ENCODE data around the gene TYRO3. TPM values are rescaled to one million over a fixed set of nuclear protein-coding genes. Genes with fewer than 3 reads are reported as not detected.
A peak's percentile ranks its signal among the peaks of the same experiment; 100 is the strongest.

TYRO3 gene
- total RNA-seq, 1 experiment from 2014 or later = 118 TPM

- H3K36me3 Mint-ChIP-seq (ENCODE audit: insufficient read depth, unreplicated experiment) = peaks cover 39% of the 10 kb centered on the region
- ChIA-PET CTCF (interaction anchor here (0.7 kb wide), 1 partner anchor 15 kb away, joined by 3 read pairs; no protein-coding TSS in a partner anchor), POLR2A (no interaction called here)
- peak overlapping the region; percentile 89 for H3K27ac Mint-ChIP-seq (ENCODE audit: unreplicated experiment)
- intact Hi-C loops (cut with micrococcal nuclease; ENCODE audit: unreplicated experiment) = loop anchor here (5.0 kb wide), 1 partner anchor 96 kb away; the partner anchor contains the start of gene MGA
- TF ChIP-seq CTCF (IDR thresholded peaks at IDR 0.05; ENCODE audit: insufficient read depth in 1 of 2, low read depth in 1 of 2, low read length in 1 of 2, severe bottlenecking in 1 of 2, unreplicated experiment in 1 of 2) = no peak
- H3K27me3 ChIP-seq (replicated peaks; ENCODE audit: control insufficient read depth, insufficient read depth, low read length) = no peaks in the 10 kb centered on the region
- no peaks in the 10 kb centered on the region for H3K27me3 Mint-ChIP-seq (ENCODE audit: insufficient read depth, unreplicated experiment)
- BruUV-seq (replicated peaks) = no TSS peak
- no peak overlapping the region for H3K4me3 Mint-ChIP-seq (ENCODE audit: unreplicated experiment)
- no peaks in the 10 kb centered on the region for H3K9me3 Mint-ChIP-seq (ENCODE audit: unreplicated experiment)
- DNase-seq = no peak
- H3K4me1 Mint-ChIP-seq (ENCODE audit: low read depth, unreplicated experiment) = peaks cover 47% of the 10 kb centered on the region
- H3K9me3 ChIP-seq = no peaks in the 10 kb centered on the region
- H3K4me1 ChIP-seq = peaks cover 74% of the 10 kb centered on the region
- H3K36me3 ChIP-seq (ENCODE audit: control insufficient read depth, insufficient read depth, low read length) = peaks cover 8% of the 10 kb centered on the region
- H3K4me3 ChIP-seq (ENCODE audit: low read depth, low read length) = no peak overlapping the region
Measured at GRCh38 chr15:41566121-41566885, 7.3 kb downstream of the TYRO3 start.

GRCh38 chr15:41567261-41567660 lies 8.2 kb downstream of the TYRO3 start:
- BruUV-seq (replicated peaks) = no TSS peak
- no peaks in the 10 kb centered on the region for H3K9me3 Mint-ChIP-seq (ENCODE audit: unreplicated experiment)
- H3K4me1 Mint-ChIP-seq (ENCODE audit: low read depth, unreplicated experiment) = peaks cover 47% of the 10 kb centered on the region
- no peak for DNase-seq
- POLR2A ChIA-PET = interaction anchor here (1.5 to 1.7 kb wide), 3 partner anchors 18 to 54 kb away, joined by 8 to 17 read pairs (median 11); partner anchors contain the start of gene RPAP1
- H3K4me3 ChIP-seq (ENCODE audit: low read depth, low read length) = no peak overlapping the region
- no peaks in the 10 kb centered on the region for H3K27me3 Mint-ChIP-seq (ENCODE audit: insufficient read depth, unreplicated experiment)
- intact Hi-C loops (cut with micrococcal nuclease; ENCODE audit: unreplicated experiment) = loop anchor here (5.0 kb wide), 1 partner anchor 95 kb away; the partner anchor contains the start of gene MGA
- peak overlapping the region; percentile 67 for H3K4me3 Mint-ChIP-seq (ENCODE audit: unreplicated experiment)
- H3K4me1 ChIP-seq = peaks cover 64% of the 10 kb centered on the region
- H3K9me3 ChIP-seq = no peaks in the 10 kb centered on the region
- peaks cover 8% of the 10 kb centered on the region for H3K36me3 ChIP-seq (ENCODE audit: control insufficient read depth, insufficient read depth, low read length)
- no peaks in the 10 kb centered on the region for H3K27me3 ChIP-seq (replicated peaks; ENCODE audit: control insufficient read depth, insufficient read depth, low read length)
- no peak for TF ChIP-seq CTCF (IDR thresholded peaks at IDR 0.05; ENCODE audit: insufficient read depth in 1 of 2, low read depth in 1 of 2, low read length in 1 of 2, severe bottlenecking in 1 of 2, unreplicated experiment in 1 of 2)
- H3K36me3 Mint-ChIP-seq (ENCODE audit: insufficient read depth, unreplicated experiment) = peaks cover 46% of the 10 kb centered on the region
- H3K27ac Mint-ChIP-seq (ENCODE audit: unreplicated experiment) = peak overlapping the region; percentile 89
- CTCF ChIA-PET = interaction anchor here (0.5 to 2.3 kb wide), 3 partner anchors 18 to 111 kb away, joined by 3 to 10 read pairs (median 6); partner anchors contain the start of gene MGA

- no peaks in the 10 kb centered on the region for H3K27me3 ChIP-seq (replicated peaks; ENCODE audit: control insufficient read depth, insufficient read depth, low read length)
- Mint-ChIP-seq H3K4me3 (ENCODE audit: unreplicated experiment) (peak overlapping the region; percentile 67), H3K4me1 (ENCODE audit: low read depth, unreplicated experiment) (peaks cover 46% of the 10 kb centered on the region), H3K9me3 (ENCODE audit: unreplicated experiment) (no peaks in the 10 kb centered on the region), H3K27me3 (ENCODE audit: insufficient read depth, unreplicated experiment) (no peaks in the 10 kb centered on the region), H3K36me3 (ENCODE audit: insufficient read depth, unreplicated experiment) (peaks cover 42% of the 10 kb centered on the region), H3K27ac (ENCODE audit: unreplicated experiment) (peak overlapping the region; percentile 89)
- peaks cover 8% of the 10 kb centered on the region for H3K36me3 ChIP-seq (ENCODE audit: control insufficient read depth, insufficient read depth, low read length)
- no peaks in the 10 kb centered on the region for H3K9me3 ChIP-seq
- DNase-seq = peak; percentile 56 to 79
- H3K4me3 ChIP-seq (ENCODE audit: low read depth, low read length) = no peak overlapping the region
- intact Hi-C loops (cut with micrococcal nuclease; ENCODE audit: unreplicated experiment) = loop anchor here (1.0 to 5.0 kb wide), 3 partner anchors 9 to 94 kb away; partner anchors contain the start of genes MGA and TYRO3
- H3K4me1 ChIP-seq = peaks cover 58% of the 10 kb centered on the region
- BruUV-seq (replicated peaks) = TSS peak; percentile 92
- POLR2A ChIA-PET = interaction anchor here (1.0 to 1.7 kb wide), 6 partner anchors 10 to 53 kb away, joined by 3 to 17 read pairs (median 7); partner anchors contain the start of gene RPAP1
- no peak for TF ChIP-seq CTCF (IDR thresholded peaks at IDR 0.05; ENCODE audit: insufficient read depth in 1 of 2, low read depth in 1 of 2, low read length in 1 of 2, severe bottlenecking in 1 of 2, unreplicated experiment in 1 of 2)
- CTCF ChIA-PET = interaction anchor here (0.5 to 2.3 kb wide), 10 partner anchors 10 to 111 kb away, joined by 3 to 10 read pairs (median 5); partner anchors contain the start of genes ITPKA, MGA and RPAP1
Measured at GRCh38 chr15:41567862-41568261, 8.8 kb downstream of the TYRO3 start.
